ENCODE data around the gene YARS1. TPM values are rescaled to one million over a fixed set of nuclear protein-coding genes. Genes with fewer than 3 reads are reported as not detected.
A peak's percentile ranks its signal among the peaks of the same experiment; 100 is the strongest.

YARS1 gene
- total and polyA plus RNA-seq, 2 of the 13 experiments (the other 11 are each of a cell fraction or from before 2014, with no cell fraction given), result 50.1 to 113 TPM

DNA sequence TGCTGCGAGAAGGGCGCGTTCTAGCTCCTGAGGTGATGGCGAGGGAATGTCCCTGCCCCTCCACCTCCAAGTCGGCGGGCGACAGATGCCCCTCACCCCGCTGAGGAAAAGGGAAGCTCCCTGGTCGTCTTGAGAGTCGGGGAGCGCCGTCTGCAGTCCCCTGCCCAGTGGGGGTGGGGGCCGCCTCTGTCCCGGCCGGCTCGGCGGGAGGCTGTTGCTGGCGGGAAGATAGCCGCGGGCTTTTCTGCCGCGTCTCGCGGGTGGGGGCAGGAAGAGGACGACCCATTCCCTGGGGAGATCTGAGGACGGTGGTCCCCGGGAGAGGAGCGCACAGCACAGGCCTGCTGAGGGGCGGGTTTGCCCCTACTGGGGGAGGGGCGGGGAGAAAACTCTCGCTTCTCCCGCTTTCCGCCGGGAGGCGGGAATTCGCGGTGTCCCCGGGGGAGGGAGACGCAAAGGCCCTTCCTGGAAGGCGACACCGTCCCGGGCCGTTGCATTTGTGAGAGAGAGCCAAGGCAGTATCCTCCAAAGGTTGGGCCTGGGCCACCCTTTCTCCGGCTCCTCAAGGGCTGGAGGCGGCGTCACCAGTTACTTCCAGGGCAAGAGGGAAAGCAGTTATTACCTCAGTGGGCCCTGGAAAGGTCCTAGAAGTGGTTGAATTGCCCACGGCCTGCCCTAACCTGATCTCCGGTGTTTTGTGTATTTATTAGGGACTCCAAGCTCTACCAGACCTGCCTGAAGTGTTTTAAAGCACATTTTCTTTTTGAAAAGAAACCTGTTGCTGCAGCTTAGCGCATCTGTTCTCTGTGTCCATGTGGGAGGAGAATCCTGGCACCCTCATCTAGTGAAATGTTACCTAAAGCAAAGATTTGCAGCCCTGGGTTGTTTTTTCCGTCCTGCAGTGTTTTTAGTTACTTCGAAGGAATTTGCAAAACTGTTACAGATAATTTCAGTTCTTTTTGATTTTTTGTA lies 943 bp upstream of the YARS1 start (continued):
- TF ChIP-seq, protein P1, sequence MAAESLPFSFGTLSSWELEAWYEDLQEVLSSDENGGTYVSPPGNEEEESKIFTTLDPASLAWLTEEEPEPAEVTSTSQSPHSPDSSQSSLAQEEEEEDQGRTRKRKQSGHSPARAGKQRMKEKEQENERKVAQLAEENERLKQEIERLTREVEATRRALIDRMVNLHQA (CRISPR knock-in tag; IDR thresholded peaks at IDR 0.05), result no peak
- TF ChIP-seq SRSF4 (IDR thresholded peaks at IDR 0.05; ENCODE audit: low read depth, low read length, poor library complexity, severe bottlenecking) (no peak), RFX1 (IDR thresholded peaks at IDR 0.05) (no peak), CEBPG (CRISPR knock-in tag; IDR thresholded peaks at IDR 0.05) (no peak), ZNF605 (CRISPR knock-in tag; IDR thresholded peaks at IDR 0.05) (peak; percentile 1; the same call in 1 of the 2 replicates), ZNF670 (CRISPR knock-in tag; IDR thresholded peaks at IDR 0.05; ENCODE audit: borderline replicate concordance) (no peak), MXD4 (CRISPR knock-in tag; IDR thresholded peaks at IDR 0.05) (no peak; the same call in 1 of the 2 replicates), ZNF562 (CRISPR knock-in tag; IDR thresholded peaks at IDR 0.05; ENCODE audit: borderline replicate concordance) (no peak), FLYWCH1 (CRISPR knock-in tag; IDR thresholded peaks at IDR 0.05) (no peak), ZNF546 (CRISPR knock-in tag; conservative IDR thresholded peaks at IDR 0.05) (no peak), ZNF317 (CRISPR knock-in tag; IDR thresholded peaks at IDR 0.05) (no peak), ZNF775 (CRISPR knock-in tag; IDR thresholded peaks at IDR 0.05; ENCODE audit: borderline replicate concordance) (peak; percentile 97), RNF2 (conservative IDR thresholded peaks at IDR 0.05; ENCODE audit: low read depth) (no peak), RELA (CRISPR knock-in tag; IDR thresholded peaks at IDR 0.05) (no peak)
- TF ChIP-seq, protein P2, sequence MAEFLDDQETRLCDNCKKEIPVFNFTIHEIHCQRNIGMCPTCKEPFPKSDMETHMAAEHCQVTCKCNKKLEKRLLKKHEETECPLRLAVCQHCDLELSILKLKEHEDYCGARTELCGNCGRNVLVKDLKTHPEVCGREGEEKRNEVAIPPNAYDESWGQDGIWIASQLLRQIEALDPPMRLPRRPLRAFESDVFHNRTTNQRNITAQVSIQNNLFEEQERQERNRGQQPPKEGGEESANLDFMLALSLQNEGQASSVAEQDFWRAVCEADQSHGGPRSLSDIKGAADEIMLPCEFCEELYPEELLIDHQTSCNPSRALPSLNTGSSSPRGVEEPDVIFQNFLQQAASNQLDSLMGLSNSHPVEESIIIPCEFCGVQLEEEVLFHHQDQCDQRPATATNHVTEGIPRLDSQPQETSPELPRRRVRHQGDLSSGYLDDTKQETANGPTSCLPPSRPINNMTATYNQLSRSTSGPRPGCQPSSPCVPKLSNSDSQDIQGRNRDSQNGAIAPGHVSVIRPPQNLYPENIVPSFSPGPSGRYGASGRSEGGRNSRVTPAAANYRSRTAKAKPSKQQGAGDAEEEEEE (CRISPR knock-in tag; IDR thresholded peaks at IDR 0.05; ENCODE audit: borderline replicate concordance), result no peak
- TF ChIP-seq, protein P3, sequence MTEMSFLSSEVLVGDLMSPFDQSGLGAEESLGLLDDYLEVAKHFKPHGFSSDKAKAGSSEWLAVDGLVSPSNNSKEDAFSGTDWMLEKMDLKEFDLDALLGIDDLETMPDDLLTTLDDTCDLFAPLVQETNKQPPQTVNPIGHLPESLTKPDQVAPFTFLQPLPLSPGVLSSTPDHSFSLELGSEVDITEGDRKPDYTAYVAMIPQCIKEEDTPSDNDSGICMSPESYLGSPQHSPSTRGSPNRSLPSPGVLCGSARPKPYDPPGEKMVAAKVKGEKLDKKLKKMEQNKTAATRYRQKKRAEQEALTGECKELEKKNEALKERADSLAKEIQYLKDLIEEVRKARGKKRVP (CRISPR knock-in tag; IDR thresholded peaks at IDR 0.05), result peak in 1 of 2 experiments; percentile 73; a peak in 2 of 4 replicates
- TF ChIP-seq, protein P4, sequence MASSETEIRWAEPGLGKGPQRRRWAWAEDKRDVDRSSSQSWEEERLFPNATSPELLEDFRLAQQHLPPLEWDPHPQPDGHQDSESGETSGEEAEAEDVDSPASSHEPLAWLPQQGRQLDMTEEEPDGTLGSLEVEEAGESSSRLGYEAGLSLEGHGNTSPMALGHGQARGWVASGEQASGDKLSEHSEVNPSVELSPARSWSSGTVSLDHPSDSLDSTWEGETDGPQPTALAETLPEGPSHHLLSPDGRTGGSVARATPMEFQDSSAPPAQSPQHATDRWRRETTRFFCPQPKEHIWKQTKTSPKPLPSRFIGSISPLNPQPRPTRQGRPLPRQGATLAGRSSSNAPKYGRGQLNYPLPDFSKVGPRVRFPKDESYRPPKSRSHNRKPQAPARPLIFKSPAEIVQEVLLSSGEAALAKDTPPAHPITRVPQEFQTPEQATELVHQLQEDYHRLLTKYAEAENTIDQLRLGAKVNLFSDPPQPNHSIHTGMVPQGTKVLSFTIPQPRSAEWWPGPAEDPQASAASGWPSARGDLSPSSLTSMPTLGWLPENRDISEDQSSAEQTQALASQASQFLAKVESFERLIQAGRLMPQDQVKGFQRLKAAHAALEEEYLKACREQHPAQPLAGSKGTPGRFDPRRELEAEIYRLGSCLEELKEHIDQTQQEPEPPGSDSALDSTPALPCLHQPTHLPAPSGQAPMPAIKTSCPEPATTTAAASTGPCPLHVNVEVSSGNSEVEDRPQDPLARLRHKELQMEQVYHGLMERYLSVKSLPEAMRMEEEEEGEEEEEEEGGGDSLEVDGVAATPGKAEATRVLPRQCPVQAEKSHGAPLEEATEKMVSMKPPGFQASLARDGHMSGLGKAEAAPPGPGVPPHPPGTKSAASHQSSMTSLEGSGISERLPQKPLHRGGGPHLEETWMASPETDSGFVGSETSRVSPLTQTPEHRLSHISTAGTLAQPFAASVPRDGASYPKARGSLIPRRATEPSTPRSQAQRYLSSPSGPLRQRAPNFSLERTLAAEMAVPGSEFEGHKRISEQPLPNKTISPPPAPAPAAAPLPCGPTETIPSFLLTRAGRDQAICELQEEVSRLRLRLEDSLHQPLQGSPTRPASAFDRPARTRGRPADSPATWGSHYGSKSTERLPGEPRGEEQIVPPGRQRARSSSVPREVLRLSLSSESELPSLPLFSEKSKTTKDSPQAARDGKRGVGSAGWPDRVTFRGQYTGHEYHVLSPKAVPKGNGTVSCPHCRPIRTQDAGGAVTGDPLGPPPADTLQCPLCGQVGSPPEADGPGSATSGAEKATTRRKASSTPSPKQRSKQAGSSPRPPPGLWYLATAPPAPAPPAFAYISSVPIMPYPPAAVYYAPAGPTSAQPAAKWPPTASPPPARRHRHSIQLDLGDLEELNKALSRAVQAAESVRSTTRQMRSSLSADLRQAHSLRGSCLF (CRISPR knock-in tag; IDR thresholded peaks at IDR 0.05; ENCODE audit: borderline replicate concordance), result no peak; the same call in 1 of the 2 replicates
- TF ChIP-seq, protein P5, sequence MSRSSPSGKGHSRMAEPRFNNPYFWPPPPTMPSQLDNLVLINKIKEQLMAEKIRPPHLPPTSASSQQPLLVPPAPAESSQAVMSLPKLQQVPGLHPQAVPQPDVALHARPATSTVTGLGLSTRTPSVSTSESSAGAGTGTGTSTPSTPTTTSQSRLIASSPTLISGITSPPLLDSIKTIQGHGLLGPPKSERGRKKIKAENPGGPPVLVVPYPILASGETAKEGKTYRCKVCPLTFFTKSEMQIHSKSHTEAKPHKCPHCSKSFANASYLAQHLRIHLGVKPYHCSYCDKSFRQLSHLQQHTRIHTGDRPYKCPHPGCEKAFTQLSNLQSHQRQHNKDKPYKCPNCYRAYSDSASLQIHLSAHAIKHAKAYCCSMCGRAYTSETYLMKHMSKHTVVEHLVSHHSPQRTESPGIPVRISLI (CRISPR knock-in tag; IDR thresholded peaks at IDR 0.05; ENCODE audit: borderline replicate concordance), result no peak

Measured in HepG2 (cell line).